ENCODE results near the gene ACO2.
A peak's percentile ranks its signal among the peaks of the same experiment; 100 is the strongest.

ACO2 gene

DNA sequence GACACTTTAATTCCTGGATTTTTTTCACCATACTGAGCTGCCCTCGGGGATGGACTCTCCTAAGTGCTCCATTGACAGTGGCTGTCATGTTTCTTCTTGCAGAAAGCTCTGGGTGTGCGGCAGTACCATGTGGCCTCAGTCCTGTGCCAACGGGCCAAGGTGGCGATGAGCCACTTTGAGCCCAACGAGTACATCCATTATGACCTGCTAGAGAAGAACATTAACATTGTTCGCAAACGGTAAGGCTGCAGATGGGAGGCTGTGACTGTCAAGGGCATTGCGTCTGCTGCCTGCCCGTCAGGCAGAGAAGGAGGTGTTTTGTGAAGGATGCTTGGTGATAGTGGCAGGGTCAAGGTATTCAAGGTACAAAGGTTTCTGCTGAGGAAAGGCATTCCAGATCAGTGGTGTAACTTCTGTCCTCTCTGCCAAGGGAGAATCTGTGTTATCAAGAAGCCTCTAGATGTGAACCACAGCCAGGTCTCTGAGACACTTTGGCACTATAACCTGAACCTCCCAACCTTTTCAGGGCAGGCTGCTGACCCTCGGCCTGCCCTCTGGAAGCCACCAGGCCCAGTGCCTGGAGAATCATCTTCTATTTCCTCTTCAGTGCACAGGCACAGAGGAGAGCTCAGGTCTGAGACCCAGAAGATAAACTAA lies 30.8 kb downstream of the ACO2 start:
- Mint-ChIP-seq H3K4me1 (ENCODE audit: low read depth) (peaks cover 2% of the 10 kb centered on the region), H3K4me3 (no peak overlapping the region), H3K27me3 (no peaks in the 10 kb centered on the region), H3K36me3 (ENCODE audit: low read depth) (peaks cover 70% of the 10 kb centered on the region), H3K27ac (no peak overlapping the region), H3K9me3 (no peaks in the 10 kb centered on the region)
- DNase-seq = no peak

DNA sequence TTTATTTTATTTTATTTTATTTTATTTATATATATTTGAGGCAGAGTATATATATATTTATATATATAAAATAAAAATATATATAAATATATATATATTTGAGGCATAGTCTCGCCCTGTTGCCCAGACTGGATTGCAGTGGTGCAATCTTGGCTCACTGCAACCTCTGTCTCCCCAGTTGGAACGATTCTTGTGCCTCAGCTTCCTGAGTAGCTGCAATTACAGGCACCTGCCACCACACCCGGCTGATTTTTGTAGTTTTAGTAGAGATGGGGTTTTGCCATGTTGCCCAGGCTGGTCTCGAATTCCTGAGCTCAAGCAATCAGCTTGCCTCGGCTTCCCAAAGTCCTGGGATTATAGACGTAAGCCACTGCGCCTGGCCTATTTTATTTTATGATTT lies 31.4 kb downstream of the ACO2 start:
- no peak for DNase-seq
- no peak overlapping the region for H3K27ac Mint-ChIP-seq
- no peak overlapping the region for H3K4me3 Mint-ChIP-seq
- no peaks in the 10 kb centered on the region for H3K27me3 Mint-ChIP-seq
- peaks cover 68% of the 10 kb centered on the region for H3K36me3 Mint-ChIP-seq (ENCODE audit: low read depth)
- H3K4me1 Mint-ChIP-seq (ENCODE audit: low read depth) = peaks cover 2% of the 10 kb centered on the region
- H3K9me3 Mint-ChIP-seq = no peaks in the 10 kb centered on the region

DNA sequence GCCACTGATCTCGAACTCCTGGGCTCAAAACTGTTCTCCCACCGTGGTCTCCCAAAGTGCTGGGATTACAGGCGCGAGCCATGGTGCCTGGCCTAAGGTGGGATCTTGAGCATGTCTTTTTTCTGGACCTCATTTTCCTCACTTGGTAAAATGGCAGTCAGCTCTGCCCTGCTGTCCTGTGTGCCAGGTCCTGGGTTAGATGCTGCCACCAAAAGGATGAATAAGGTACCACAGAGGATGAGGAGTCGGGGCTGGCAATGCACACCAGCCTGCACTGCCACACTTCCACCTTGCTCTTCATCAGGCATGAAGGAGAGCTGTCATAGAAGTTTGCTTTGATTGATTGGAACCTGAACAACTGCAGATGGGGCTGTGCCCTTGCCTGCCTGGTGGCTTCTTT lies 32.3 kb downstream of the ACO2 start:
- H3K27me3 Mint-ChIP-seq = no peaks in the 10 kb centered on the region
- no peak for DNase-seq
- H3K4me1 Mint-ChIP-seq (ENCODE audit: low read depth) = peaks cover 2% of the 10 kb centered on the region
- no peak overlapping the region for H3K4me3 Mint-ChIP-seq
- H3K27ac Mint-ChIP-seq = peak overlapping the region; percentile 18
- H3K36me3 Mint-ChIP-seq (ENCODE audit: low read depth) = peaks cover 71% of the 10 kb centered on the region
- H3K9me3 Mint-ChIP-seq = no peaks in the 10 kb centered on the region

DNA sequence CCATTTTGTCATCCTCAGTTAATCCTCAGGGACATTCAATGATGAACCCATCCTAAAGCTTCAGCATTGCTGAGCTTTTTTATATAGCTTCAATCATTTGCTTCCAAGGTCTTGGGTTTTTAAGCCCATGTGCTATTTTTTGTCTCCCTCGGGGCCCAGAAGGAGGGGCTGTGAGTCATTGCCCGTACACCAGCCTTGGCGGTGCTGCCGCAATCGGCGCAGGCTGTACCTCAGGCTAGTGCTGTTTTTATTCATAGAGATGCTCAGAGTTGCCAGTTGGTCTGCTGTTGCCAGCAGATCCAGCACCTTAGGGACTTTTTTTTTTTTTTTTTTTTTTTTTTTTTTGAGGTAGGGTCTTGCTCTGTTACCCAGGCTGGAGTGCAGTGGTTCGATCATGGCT lies 35.5 kb downstream of the ACO2 start:
- Mint-ChIP-seq H3K4me1 (ENCODE audit: low read depth) (peaks cover 2% of the 10 kb centered on the region), H3K36me3 (ENCODE audit: low read depth) (peaks cover 84% of the 10 kb centered on the region), H3K4me3 (no peak overlapping the region), H3K9me3 (no peaks in the 10 kb centered on the region), H3K27me3 (no peaks in the 10 kb centered on the region), H3K27ac (peak overlapping the region; percentile 12)
- no peak for DNase-seq

DNA sequence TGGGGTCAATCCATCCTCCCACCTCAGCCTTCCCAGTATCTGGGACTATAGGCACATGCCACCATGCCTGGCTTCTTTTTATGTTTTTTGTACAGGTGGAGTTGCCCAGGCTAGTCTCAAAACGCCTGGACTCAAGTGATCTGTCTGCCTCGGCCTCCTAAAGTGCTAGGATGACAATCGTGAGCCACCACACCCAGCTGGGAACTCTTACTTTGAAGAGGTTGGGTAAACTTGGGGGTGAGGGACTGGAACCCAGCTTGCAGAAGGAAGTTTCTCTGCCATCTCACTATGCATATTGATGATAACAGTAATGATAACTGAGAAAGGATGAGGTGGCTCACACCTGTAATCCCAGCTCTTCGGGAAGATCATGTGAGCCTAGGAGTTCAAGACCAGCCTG lies 35.9 kb downstream of the ACO2 start:
- H3K27me3 Mint-ChIP-seq = no peaks in the 10 kb centered on the region
- DNase-seq = no peak
- no peaks in the 10 kb centered on the region for H3K9me3 Mint-ChIP-seq
- H3K36me3 Mint-ChIP-seq (ENCODE audit: low read depth) = peaks cover 82% of the 10 kb centered on the region
- no peak overlapping the region for H3K27ac Mint-ChIP-seq
- H3K4me3 Mint-ChIP-seq = no peak overlapping the region
- peaks cover 2% of the 10 kb centered on the region for H3K4me1 Mint-ChIP-seq (ENCODE audit: low read depth)

DNA sequence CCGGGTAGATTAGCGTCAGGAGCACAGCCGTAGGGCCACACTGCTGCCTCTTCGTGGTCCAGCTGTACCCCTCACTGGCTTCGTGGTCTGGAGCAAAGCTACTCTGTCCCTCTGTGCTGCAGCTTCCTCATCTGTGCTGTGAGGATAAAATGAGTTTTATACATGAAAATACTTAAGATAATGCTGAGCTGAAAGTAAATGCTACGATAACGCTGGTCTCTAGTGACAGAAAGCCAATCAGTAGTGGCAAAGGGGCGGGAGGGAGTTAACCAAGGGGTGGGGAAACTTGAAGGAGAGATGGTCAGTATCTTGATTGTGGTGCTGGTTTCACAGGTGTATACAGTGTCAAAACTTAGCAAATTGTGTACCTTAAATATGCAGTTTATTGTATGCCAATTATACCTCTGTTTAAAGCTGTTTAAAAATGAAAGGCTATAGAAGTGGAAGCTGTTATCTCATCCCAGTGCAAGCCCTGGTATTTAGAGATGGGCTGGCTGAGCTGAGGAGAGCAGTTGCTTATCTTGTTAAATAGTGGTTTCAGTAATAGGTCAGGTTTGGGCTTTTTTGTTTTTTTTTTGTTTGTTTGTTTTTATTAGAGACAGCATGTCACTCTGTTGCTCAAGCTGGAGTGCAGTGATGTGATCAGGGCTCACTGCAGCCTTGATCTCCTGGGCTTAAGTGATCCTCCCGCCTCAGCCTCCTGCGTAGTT lies 36.7 kb downstream of the ACO2 start:
- H3K4me1 Mint-ChIP-seq (ENCODE audit: low read depth) = peaks cover 2% of the 10 kb centered on the region
- DNase-seq = no peak
- peaks cover 84% of the 10 kb centered on the region for H3K36me3 Mint-ChIP-seq (ENCODE audit: low read depth)
- no peak overlapping the region for H3K27ac Mint-ChIP-seq
- H3K27me3 Mint-ChIP-seq = no peaks in the 10 kb centered on the region
- no peaks in the 10 kb centered on the region for H3K9me3 Mint-ChIP-seq
- H3K4me3 Mint-ChIP-seq = no peak overlapping the region

DNA sequence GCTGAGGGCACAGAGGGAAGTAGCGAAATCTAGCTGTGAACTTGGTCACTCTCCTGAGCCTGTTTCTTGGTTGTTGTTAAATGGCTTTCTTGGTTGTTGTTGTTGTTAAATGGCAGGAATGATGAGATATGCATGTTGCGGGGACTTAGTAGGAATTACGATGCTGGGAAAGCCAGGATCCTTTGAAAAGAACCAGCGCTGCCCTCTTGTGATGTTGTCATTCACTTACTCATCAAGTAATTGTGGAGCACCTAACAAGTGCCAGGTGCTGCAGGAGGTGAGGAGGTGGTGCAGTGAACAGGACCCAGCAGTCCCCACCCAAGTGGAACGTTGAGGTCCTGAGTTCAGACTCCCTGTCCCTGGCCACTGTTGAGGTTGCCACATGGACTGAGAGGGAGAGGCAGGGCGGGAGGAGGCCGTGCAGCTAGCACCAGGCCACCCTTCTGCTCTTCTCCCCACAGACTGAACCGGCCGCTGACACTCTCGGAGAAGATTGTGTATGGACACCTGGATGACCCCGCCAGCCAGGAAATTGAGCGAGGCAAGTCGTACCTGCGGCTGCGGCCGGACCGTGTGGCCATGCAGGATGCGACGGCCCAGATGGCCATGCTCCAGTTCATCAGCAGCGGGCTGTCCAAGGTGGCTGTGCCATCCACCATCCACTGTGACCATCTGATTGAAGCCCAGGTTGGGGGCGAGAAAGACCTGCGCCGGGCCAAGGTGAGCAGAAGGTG lies 38.6 kb downstream of the ACO2 start:
- H3K36me3 Mint-ChIP-seq (ENCODE audit: low read depth) = peaks cover 82% of the 10 kb centered on the region
- peaks cover 2% of the 10 kb centered on the region for H3K4me1 Mint-ChIP-seq (ENCODE audit: low read depth)
- no peak for DNase-seq
- H3K4me3 Mint-ChIP-seq = no peak overlapping the region
- no peaks in the 10 kb centered on the region for H3K9me3 Mint-ChIP-seq
- H3K27me3 Mint-ChIP-seq = no peaks in the 10 kb centered on the region
- H3K27ac Mint-ChIP-seq = peak overlapping the region; percentile 8

DNA sequence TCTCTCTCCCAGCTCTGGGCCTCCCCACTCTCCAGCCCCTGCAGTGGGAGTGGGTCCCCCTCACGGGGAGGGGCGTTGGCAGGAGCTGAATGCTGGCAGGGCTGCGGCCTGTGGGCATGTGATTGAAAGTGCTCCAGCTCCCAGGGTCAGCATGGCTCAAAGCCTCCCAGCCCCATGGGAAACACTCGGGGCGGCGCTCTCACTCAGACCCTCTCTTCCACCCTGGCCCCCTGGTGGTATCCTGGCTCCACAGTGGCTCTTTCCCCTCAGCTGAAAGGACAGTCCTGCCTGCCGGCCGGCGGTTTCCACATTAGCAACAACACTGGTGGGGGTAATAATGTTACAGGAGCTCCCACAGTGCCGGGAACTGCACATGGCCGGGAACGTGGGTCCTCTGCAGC lies 39.9 kb downstream of the ACO2 start:
- Mint-ChIP-seq H3K27ac (no peak overlapping the region), H3K4me1 (ENCODE audit: low read depth) (peaks cover 2% of the 10 kb centered on the region), H3K36me3 (ENCODE audit: low read depth) (peaks cover 84% of the 10 kb centered on the region), H3K27me3 (no peaks in the 10 kb centered on the region), H3K9me3 (no peaks in the 10 kb centered on the region), H3K4me3 (no peak overlapping the region)
- DNase-seq = no peak

DNA sequence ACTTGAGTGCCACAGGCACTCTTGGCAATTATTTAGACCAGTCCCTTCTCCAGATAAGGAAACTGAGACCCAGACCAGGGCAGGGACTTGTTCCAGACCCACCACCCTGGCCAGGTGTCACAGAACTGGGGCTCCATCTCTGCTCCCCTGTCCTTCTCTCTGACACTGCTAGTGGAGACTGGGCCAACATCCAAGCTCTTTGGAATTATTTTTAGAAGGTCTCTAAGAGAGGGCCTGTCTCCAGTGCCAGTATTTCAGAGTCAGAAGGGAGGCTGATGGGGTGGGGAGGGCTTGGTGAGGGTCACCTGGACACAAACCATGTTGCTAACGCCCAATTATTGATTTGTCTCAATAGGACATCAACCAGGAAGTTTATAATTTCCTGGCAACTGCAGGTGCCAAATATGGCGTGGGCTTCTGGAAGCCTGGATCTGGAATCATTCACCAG lies 42.6 kb downstream of the ACO2 start:
- H3K9me3 Mint-ChIP-seq = no peaks in the 10 kb centered on the region
- DNase-seq = no peak
- no peak overlapping the region for H3K27ac Mint-ChIP-seq
- peaks cover 94% of the 10 kb centered on the region for H3K36me3 Mint-ChIP-seq (ENCODE audit: low read depth)
- H3K4me3 Mint-ChIP-seq = no peak overlapping the region
- no peaks in the 10 kb centered on the region for H3K27me3 Mint-ChIP-seq
- peaks cover 2% of the 10 kb centered on the region for H3K4me1 Mint-ChIP-seq (ENCODE audit: low read depth)

DNA sequence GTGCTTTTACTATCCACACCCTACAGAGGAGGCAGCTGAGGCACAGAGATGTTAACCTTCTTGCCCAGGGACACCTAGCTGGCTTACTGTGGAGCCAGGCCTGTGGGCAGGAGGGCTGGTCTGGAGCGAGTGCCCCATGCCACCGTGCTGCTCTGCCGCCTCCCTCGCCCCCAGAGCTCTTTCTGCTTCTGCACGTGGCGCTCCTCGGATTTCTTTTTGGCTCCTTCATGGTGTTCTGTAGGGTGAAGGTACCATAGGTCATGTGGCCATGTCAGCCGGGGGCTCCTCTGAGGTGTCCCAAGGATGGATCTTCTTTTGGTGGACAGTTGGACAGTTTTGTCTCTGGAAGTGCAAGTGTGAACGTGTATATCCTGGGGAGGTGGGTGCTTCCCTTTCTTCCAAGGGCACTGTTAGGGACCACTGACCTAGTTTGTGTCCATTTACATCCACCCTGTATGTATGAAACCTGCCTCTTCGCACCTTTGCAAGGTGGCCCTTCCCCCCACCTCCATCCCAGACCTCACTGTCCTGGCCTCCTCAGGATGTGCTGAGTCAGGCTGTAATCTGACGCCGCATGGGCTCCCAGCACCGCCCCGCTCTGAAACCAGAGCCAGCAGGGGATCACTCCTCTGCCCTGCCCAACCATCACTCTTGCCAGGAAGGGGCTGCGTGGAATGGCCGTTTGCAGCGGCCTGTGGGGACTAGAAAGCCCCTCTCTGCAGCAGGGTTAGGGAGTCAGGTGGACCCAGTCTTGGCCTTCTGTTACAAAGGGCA lies 43.7 kb downstream of the ACO2 start:
- H3K9me3 Mint-ChIP-seq = no peaks in the 10 kb centered on the region
- H3K36me3 Mint-ChIP-seq (ENCODE audit: low read depth) = peaks cover 94% of the 10 kb centered on the region
- peaks cover 11% of the 10 kb centered on the region for H3K4me1 Mint-ChIP-seq (ENCODE audit: low read depth)
- no peak for DNase-seq
- no peak overlapping the region for H3K4me3 Mint-ChIP-seq
- no peak overlapping the region for H3K27ac Mint-ChIP-seq
- H3K27me3 Mint-ChIP-seq = no peaks in the 10 kb centered on the region

DNA sequence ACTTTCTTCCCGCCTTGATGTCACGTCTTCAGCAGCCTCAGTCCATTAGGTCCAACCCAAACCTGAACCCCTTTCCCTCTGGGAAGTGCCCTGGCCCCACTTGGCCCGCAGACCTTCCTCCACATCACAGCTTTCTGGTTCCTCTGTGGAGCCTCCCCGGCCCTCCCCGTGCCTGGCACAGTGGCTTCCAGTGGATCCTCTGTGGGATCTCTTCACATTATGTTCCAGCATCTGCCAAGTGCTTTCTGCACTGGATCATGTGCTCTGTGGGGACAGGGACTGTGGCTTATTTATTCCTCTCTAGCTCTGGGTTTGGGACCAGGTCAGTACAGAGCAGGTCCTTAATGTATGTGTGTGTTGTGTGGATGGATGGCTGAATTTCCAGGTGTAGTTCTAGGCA lies 44.5 kb downstream of the ACO2 start:
- H3K9me3 Mint-ChIP-seq = no peaks in the 10 kb centered on the region
- DNase-seq = no peak
- peaks cover 94% of the 10 kb centered on the region for H3K36me3 Mint-ChIP-seq (ENCODE audit: low read depth)
- no peaks in the 10 kb centered on the region for H3K27me3 Mint-ChIP-seq
- H3K4me3 Mint-ChIP-seq = no peak overlapping the region
- peaks cover 11% of the 10 kb centered on the region for H3K4me1 Mint-ChIP-seq (ENCODE audit: low read depth)
- peak overlapping the region; percentile 60 for H3K27ac Mint-ChIP-seq

DNA sequence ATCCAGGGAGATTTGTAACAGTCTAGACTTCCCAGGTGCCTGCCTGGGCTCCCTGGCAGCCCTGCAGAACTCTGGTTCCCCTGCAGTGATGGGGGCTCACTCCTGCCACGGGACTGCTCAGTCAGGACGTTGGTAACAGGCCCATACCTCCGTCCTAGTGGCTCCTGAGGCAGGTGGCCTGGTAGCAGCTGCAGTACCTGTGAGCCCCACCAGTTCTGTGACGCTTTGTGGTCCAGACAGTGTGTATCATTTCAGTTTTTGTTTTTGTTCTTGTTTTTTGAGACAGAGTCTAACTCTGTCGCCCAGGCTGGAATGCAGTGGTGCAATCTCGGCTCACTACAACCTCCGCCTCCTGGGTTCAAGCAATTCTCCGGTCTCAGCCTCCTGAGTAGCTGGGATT lies 47.5 kb downstream of the ACO2 start:
- no peak for DNase-seq
- Mint-ChIP-seq H3K27ac (no peak overlapping the region), H3K36me3 (ENCODE audit: low read depth) (peaks cover 88% of the 10 kb centered on the region), H3K4me1 (ENCODE audit: low read depth) (peaks cover 11% of the 10 kb centered on the region), H3K4me3 (no peak overlapping the region), H3K9me3 (no peaks in the 10 kb centered on the region), H3K27me3 (no peaks in the 10 kb centered on the region)

DNA sequence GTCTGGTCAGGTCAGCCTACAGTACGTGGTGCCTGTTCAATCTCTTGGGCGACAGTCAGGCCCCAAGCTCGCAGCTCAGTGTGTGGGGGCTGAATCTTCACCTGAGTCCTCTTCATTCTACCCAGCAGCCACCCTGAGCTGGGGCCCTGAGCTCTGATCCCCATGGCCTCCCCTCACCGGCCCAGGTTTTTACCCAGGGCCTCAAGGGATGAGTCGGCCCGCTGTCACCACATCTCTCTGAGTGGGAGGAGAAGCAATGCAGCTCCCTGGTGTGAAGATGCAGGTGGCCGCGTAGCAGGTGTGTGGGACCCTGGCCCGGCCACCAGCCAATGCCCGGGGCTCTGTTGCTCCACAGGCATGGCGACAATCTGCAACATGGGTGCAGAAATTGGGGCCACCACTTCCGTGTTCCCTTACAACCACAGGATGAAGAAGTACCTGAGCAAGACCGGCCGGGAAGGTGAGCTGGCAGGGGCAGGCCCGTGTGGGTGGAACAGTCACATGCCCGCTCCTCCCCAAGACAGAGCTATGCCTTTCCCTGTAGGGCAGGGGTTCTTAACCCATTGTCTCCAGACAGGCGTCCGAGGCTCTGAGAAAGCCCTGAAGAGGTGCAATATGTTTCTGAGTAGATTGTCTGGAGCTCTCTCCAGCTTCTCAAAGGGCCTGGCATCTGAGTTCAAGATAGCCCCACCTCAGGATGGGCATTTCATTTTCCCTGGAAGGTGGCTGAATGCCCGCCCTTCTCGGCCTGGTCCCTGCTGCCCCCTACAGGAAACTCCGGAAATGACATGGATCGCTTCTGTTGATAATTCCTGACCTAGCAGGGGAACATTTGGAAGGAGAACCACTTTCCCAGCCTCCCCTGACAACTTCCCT lies 48.5 kb downstream of the ACO2 start:
- Mint-ChIP-seq H3K27ac (peak overlapping the region; percentile 82), H3K9me3 (no peaks in the 10 kb centered on the region), H3K4me3 (no peak overlapping the region), H3K27me3 (no peaks in the 10 kb centered on the region), H3K36me3 (ENCODE audit: low read depth) (peaks cover 81% of the 10 kb centered on the region), H3K4me1 (ENCODE audit: low read depth) (peaks cover 11% of the 10 kb centered on the region)
- DNase-seq = peak; percentile 56

DNA sequence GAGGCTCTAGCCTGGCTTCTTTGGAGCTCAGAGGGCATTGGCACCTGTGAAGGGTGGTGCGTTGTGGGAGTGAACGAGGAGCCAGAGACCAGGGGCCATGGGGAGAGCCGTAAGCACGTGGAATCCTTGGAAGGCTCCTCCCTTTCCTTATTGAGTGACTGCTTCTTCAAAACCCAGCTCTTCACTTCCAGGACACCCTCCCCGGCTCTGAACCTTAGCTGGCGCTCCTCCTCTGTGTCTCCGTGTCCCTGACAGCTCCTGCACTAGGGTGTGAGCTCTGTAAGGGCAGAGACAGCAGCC lies 49.1 kb downstream of the ACO2 start:
- DNase-seq = no peak
- Mint-ChIP-seq H3K4me3 (no peak overlapping the region), H3K27ac (peak overlapping the region; percentile 82), H3K27me3 (no peaks in the 10 kb centered on the region), H3K4me1 (ENCODE audit: low read depth) (peaks cover 11% of the 10 kb centered on the region), H3K36me3 (ENCODE audit: low read depth) (peaks cover 81% of the 10 kb centered on the region), H3K9me3 (no peaks in the 10 kb centered on the region)
